Loucy (cell line): ENCODE results near the gene TEAD4.

Experiments
- CTCF ChIP-seq: fragments of 200-600 bp; sonication (generic); conservative IDR thresholded peaks from 2 replicates; pipeline ENCODE4 v1.5.1; 2014; ENCODE audit warnings: mild to moderate bottlenecking, antibody characterized with exemption, low read length
- EZH2phosphoT487 ChIP-seq: fragments of 200-600 bp; IDR thresholded peaks from 2 replicates; pipeline ENCODE4 v1.6.1; 2018; ENCODE audit warnings: antibody characterized with exemption, mild to moderate bottlenecking, moderate library complexity, borderline replicate concordance

GRCh38 chr12:3061059-3061458 is 101.9 kb downstream of the TEAD4 start:
- no peak for TF ChIP-seq CTCF
- no peak for TF ChIP-seq EZH2phosphoT487
